ENCODE results near the gene RPS2.
A peak's percentile ranks its signal among the peaks of the same experiment; 100 is the strongest.

RPS2 gene

GRCh38 chr16:2003827-2004641, 39.4 kb upstream of the RPS2 start (continued):
- TF ChIP-seq ZBTB49 (tag by site-specific recombination; IDR thresholded peaks at IDR 0.05; ENCODE audit: low read depth), result no peak
- TF ChIP-seq ZEB2 (tag by site-specific recombination; IDR thresholded peaks at IDR 0.05), result peak; percentile 77
- peak; percentile 94 for TF ChIP-seq ZNF10 (tag by site-specific recombination; IDR thresholded peaks at IDR 0.05)
- peak; percentile 81 for TF ChIP-seq BCL6B (tag by site-specific recombination; IDR thresholded peaks at IDR 0.05)
- peak; percentile 72 for TF ChIP-seq YY1 (tag by site-specific recombination; IDR thresholded peaks at IDR 0.05)
- TF ChIP-seq ATF2 (tag by site-specific recombination; IDR thresholded peaks at IDR 0.05; ENCODE audit: low read depth), result no peak
- no peak for TF ChIP-seq ZNF837 (tag by site-specific recombination; IDR thresholded peaks at IDR 0.05)
- peak; percentile 72 for TF ChIP-seq PRDM10 (tag by site-specific recombination; IDR thresholded peaks at IDR 0.05)
- TF ChIP-seq ZNF701 (tag by site-specific recombination; IDR thresholded peaks at IDR 0.05), result no peak
- TF ChIP-seq ZNF37A (tag by site-specific recombination; IDR thresholded peaks at IDR 0.05), result no peak
- no peak for TF ChIP-seq ZNF146 (tag by site-specific recombination; IDR thresholded peaks at IDR 0.05)
- no peak for TF ChIP-seq ZNF23 (tag by site-specific recombination; IDR thresholded peaks at IDR 0.05; ENCODE audit: borderline replicate concordance)
- TF ChIP-seq ZNF18 (tag by site-specific recombination; IDR thresholded peaks at IDR 0.05), result no peak
- TF ChIP-seq ZNF280D (tag by site-specific recombination; IDR thresholded peaks at IDR 0.05), result no peak
- peak; percentile 91 for TF ChIP-seq ZNF660 (tag by site-specific recombination; IDR thresholded peaks at IDR 0.05)
- no peak for TF ChIP-seq ZNF26 (tag by site-specific recombination; IDR thresholded peaks at IDR 0.05)
- no peak for TF ChIP-seq ZNF621 (tag by site-specific recombination; IDR thresholded peaks at IDR 0.05)
- peak; percentile 56; the same call in 1 of the 2 replicates for TF ChIP-seq ZNF768 (tag by site-specific recombination; IDR thresholded peaks at IDR 0.05)
- TF ChIP-seq HOXC10 (CRISPR knock-in tag; IDR thresholded peaks at IDR 0.05), result no peak
- peak; percentile 25; the same call in 1 of the 2 replicates for TF ChIP-seq ZBTB8A (tag by site-specific recombination; IDR thresholded peaks at IDR 0.05)
- TF ChIP-seq BCL11A (tag by site-specific recombination; IDR thresholded peaks at IDR 0.05; ENCODE audit: low read depth), result no peak
- no peak for TF ChIP-seq ZNF211 (tag by site-specific recombination; IDR thresholded peaks at IDR 0.05; ENCODE audit: low read depth)
- TF ChIP-seq ZNF670 (tag by site-specific recombination; IDR thresholded peaks at IDR 0.05; ENCODE audit: low read depth), result no peak
- peak; percentile 79 for TF ChIP-seq ZXDB (tag by site-specific recombination; IDR thresholded peaks at IDR 0.05)
